A549 (cell line): Measurements from ENCODE around the gene FOXO3. TPM values are rescaled to one million over a fixed set of nuclear protein-coding genes. Genes with fewer than 3 reads are reported as not detected.

Source experiments
- ATAC-seq, 2 experiments: fragments of 200-7000 bp in 1 of 2; fragments of >200 bp in 1 of 2; cut with Nextera tagmentation in 1 of 2; cut with Tn5 transposase in 1 of 2; 3 replicates each; pipeline versions ENCODE4 v1.8.0 to v1.9.1; 2018 to 2020; ENCODE audit warnings: mild to moderate bottlenecking in 1 of 2, moderate library complexity in 1 of 2
- CTCF ChIA-PET: fragments of 300-600 bp; sonication (Branson Sonifier 250); formaldehyde crosslinking; extraction: SDS; loops from one replicate; lab custom pipeline; 2021; ENCODE audit warnings: antibody characterized with exemption, inconsistent platforms; lab: Yijun Ruan, JAX
- POLR2A ChIA-PET: fragments of 350-600 bp; formaldehyde crosslinking; extraction: SDS; loops from one replicate; lab custom pipeline; 2021; ENCODE audit warnings: antibody characterized with exemption, inconsistent platforms; lab: Yijun Ruan, JAX
- DNase-seq, 2 experiments: peaks; one replicate each; pipeline versions ENCODE4 v3.0.0 to v3.0.0-alpha.2; 2011 to 2016; ENCODE audit warnings: low read depth in 1 of 2, low spot score in 1 of 2
- FAIRE-seq: peaks from 2 replicates; lab custom pipeline; 2011; peaks lifted over from hg19 to GRCh38; lab: Jason Lieb, UNC
- H3K27ac ChIP-seq, 2 experiments: fragments of >200 bp; sonication (Bioruptor Twin); formaldehyde crosslinking; 3 replicates each; pipeline ENCODE4 v1.5.1; 2016 to 2017
- H3K4me1 ChIP-seq: fragments of >200 bp; sonication (Bioruptor Twin); formaldehyde crosslinking; 3 replicates; pipeline ENCODE4 v1.6.1; 2016
- H3K4me2 ChIP-seq: fragments of >200 bp; sonication (Bioruptor Twin); formaldehyde crosslinking; 3 replicates; pipeline ENCODE4 v1.6.1; 2016
- H3K4me3 ChIP-seq: fragments of >200 bp; sonication (Bioruptor Twin); formaldehyde crosslinking; 3 replicates; pipeline ENCODE4 v1.5.1; 2016
- H3K9me3 ChIP-seq: fragments of >200 bp; sonication (Bioruptor Twin); formaldehyde crosslinking; 3 replicates; pipeline ENCODE4 v1.6.1; 2016
- CBX2 ChIP-seq: fragments of 200-600 bp; sonication (generic); IDR thresholded peaks from 2 replicates; pipeline ENCODE4 v1.6.1; 2016; ENCODE audit warnings: low read depth, mild to moderate bottlenecking, borderline replicate concordance
- CBX8 ChIP-seq: fragments of 200-600 bp; sonication (generic); IDR thresholded peaks from 2 replicates; pipeline ENCODE4 v1.6.1; 2016
- CEBPB ChIP-seq, 2 experiments: fragments of >200 bp in 1 of 2; sonication (Bioruptor Twin) in 1 of 2; formaldehyde crosslinking in 1 of 2; IDR thresholded peaks; 2 replicates each; pipeline ENCODE4 v1.6.1; 2012 to 2016
- CHD2 ChIP-seq: fragments of 150-350 bp; IDR thresholded peaks from 2 replicates; pipeline ENCODE4 v1.6.1; 2014; ENCODE audit warnings: low read length; ENCODE audit not compliant: partially characterized antibody
- CHD4 ChIP-seq: fragments of 200-600 bp; sonication (generic); IDR thresholded peaks from 2 replicates; pipeline ENCODE4 v1.6.1; 2016; ENCODE audit warnings: antibody characterized with exemption, mild to moderate bottlenecking, borderline replicate concordance
- ESRRA ChIP-seq: fragments of 150-350 bp; IDR thresholded peaks from 2 replicates; pipeline ENCODE4 v1.6.1; 2014; ENCODE audit warnings: mild to moderate bottlenecking, low read length, borderline replicate concordance
- FOSB ChIP-seq: fragments of 250-450 bp; sonication (Bioruptor Pico); IDR thresholded peaks from 2 replicates; pipeline ENCODE4 v1.5.0; 2020; ENCODE audit warnings: mild to moderate bottlenecking, moderate library complexity
- FOSL2 ChIP-seq, 2 experiments: fragments of 450-650 bp in 1 of 2; fragments of >200 bp in 1 of 2; sonication (Bioruptor Twin) in 1 of 2; formaldehyde crosslinking; IDR thresholded peaks; 2 replicates each; pipeline versions ENCODE4 v1.5.0 to v1.6.1; 2016 to 2020; ENCODE audit warnings: mild to moderate bottlenecking in 1 of 2, moderate library complexity in 1 of 2
- FOXS1 ChIP-seq: fragments of 250-450 bp; sonication (Bioruptor Pico); IDR thresholded peaks from 2 replicates; pipeline ENCODE4 v1.5.0; 2020; ENCODE audit warnings: mild to moderate bottlenecking, moderate library complexity
- HDAC2 ChIP-seq: fragments of 200-600 bp; sonication (generic); IDR thresholded peaks from 2 replicates; pipeline ENCODE4 v1.6.1; 2016
- HOXB13 ChIP-seq: fragments of 250-450 bp; sonication (Bioruptor Pico); IDR thresholded peaks from 2 replicates; pipeline ENCODE4 v1.5.0; 2020; ENCODE audit warnings: low read depth, mild to moderate bottlenecking, moderate library complexity
- HOXB5 ChIP-seq: fragments of 250-450 bp; sonication (Bioruptor Pico); IDR thresholded peaks from 2 replicates; pipeline ENCODE4 v1.5.0; 2020; ENCODE audit warnings: mild to moderate bottlenecking, moderate library complexity
- KDM1A ChIP-seq: fragments of 200-600 bp; sonication (generic); IDR thresholded peaks from 2 replicates; pipeline ENCODE4 v1.6.1; 2016; ENCODE audit warnings: low read depth, mild to moderate bottlenecking
- MAFK ChIP-seq: fragments of 450-650 bp; IDR thresholded peaks from 2 replicates; pipeline ENCODE4 v1.6.1; 2014; ENCODE audit not compliant: partially characterized antibody
- MYC ChIP-seq: IDR thresholded peaks from 2 replicates; pipeline ENCODE4 v1.6.1; 2012; ENCODE audit warnings: mild to moderate bottlenecking, inconsistent platforms, low read length, improper control_type of control experiment, borderline replicate concordance
- PHF8 ChIP-seq: fragments of 200-600 bp; sonication (generic); IDR thresholded peaks from 2 replicates; pipeline ENCODE4 v1.6.1; 2016; ENCODE audit warnings: low read depth, mild to moderate bottlenecking, antibody characterized with exemption, moderate library complexity, borderline replicate concordance
- POLR2AphosphoS2 ChIP-seq: conservative IDR thresholded peaks from 2 replicates; pipeline ENCODE4 v1.6.1; 2012; ENCODE audit warnings: low read length, improper control_type of control experiment, inconsistent platforms
- RAD21 ChIP-seq, 2 experiments: fragments of >200 bp in 1 of 2; sonication (Bioruptor Twin) in 1 of 2; formaldehyde crosslinking in 1 of 2; IDR thresholded peaks in 1 of 2; conservative IDR thresholded peaks in 1 of 2; 2 replicates in 1 of 2; 3 replicates in 1 of 2; pipeline ENCODE4 v1.6.1; 2012 to 2018; ENCODE audit warnings: inconsistent platforms in 1 of 2
- RARB ChIP-seq: fragments of 250-450 bp; sonication (Bioruptor Pico); IDR thresholded peaks from 2 replicates; pipeline ENCODE4 v1.8.0; 2021; ENCODE audit warnings: mild to moderate bottlenecking, moderate library complexity
- RNF2 ChIP-seq: fragments of 200-600 bp; sonication (generic); IDR thresholded peaks from 2 replicates; pipeline ENCODE4 v1.6.1; 2016; ENCODE audit warnings: low read depth, mild to moderate bottlenecking, antibody characterized with exemption, moderate library complexity, borderline replicate concordance
- SMC3 ChIP-seq: fragments of >200 bp; sonication (Bioruptor Twin); formaldehyde crosslinking; IDR thresholded peaks from 3 replicates; pipeline ENCODE4 v1.6.1; 2018; ENCODE audit warnings: inconsistent platforms
- SREBF2 ChIP-seq: fragments of 450-650 bp; IDR thresholded peaks from 2 replicates; pipeline ENCODE4 v1.6.1; 2014; ENCODE audit warnings: mild to moderate bottlenecking, moderate library complexity
- TP53 ChIP-seq: fragments of 250-450 bp; sonication (Bioruptor Pico); IDR thresholded peaks from 2 replicates; pipeline ENCODE4 v1.5.0; 2021; ENCODE audit warnings: mild to moderate bottlenecking, moderate library complexity
- ZC3H11A ChIP-seq: fragments of 450-650 bp; IDR thresholded peaks from 2 replicates; pipeline ENCODE4 v1.6.1; 2014; ENCODE audit warnings: antibody characterized with exemption, mild to moderate bottlenecking
- ZSCAN20 ChIP-seq: fragments of 250-450 bp; sonication (Bioruptor Pico); IDR thresholded peaks from 2 replicates; pipeline ENCODE4 v1.8.0; 2022; ENCODE audit warnings: mild to moderate bottlenecking, moderate library complexity
- WGBS: methylation state at CpG from one replicate; pipeline ENCODE4 v1.1.6; 2017; ENCODE audit errors: missing lambda C conversion rate; 5-methylcytosine and 5-hydroxymethylcytosine counted together
- polyA plus RNA-seq, 4 experiments: library from polyadenylated mRNA; depleted of rRNA in 3 of 4; stranded (reverse); fragments of >200 nt; fragmentation: RNase III in 1 of 4; extraction: RNeasy Plus Mini Kit Qiagen cat#74134 plus additional on column Dnase treatment in 1 of 4; gene quantifications; 2 replicates in 3 of 4; 3 replicates in 1 of 4; pipeline ENCODE4 v1.2.3, GENCODE V29; 2011 to 2017
- TF ChIP-seq, protein P1 (sequence below): fragments of 250-450 bp; sonication (Bioruptor Pico); IDR thresholded peaks from 2 replicates; pipeline ENCODE4 v1.5.0; 2020; ENCODE audit warnings: low read depth, mild to moderate bottlenecking, moderate library complexity
- TF ChIP-seq, protein P2 (sequence below): fragments of >200 bp; sonication (Bioruptor Twin); formaldehyde crosslinking; IDR thresholded peaks from 2 replicates; pipeline ENCODE4 v1.6.1; 2016
- TF ChIP-seq, protein P3 (sequence below): fragments of >200 bp; sonication (Bioruptor Twin); formaldehyde crosslinking; IDR thresholded peaks from 3 replicates; pipeline ENCODE4 v1.6.1; 2016
- TF ChIP-seq, protein P4 (sequence below): fragments of 200-600 bp; sonication (generic); IDR thresholded peaks from 2 replicates; pipeline ENCODE4 v1.6.1; 2016; ENCODE audit warnings: antibody characterized with exemption, mild to moderate bottlenecking, moderate library complexity
- TF ChIP-seq, protein P5 (sequence below): IDR thresholded peaks from 2 replicates; pipeline ENCODE4 v1.6.1; 2012; ENCODE audit warnings: low read depth, borderline replicate concordance

FOXO3 gene
- polyA plus RNA-seq, 2 of the 4 experiments (the other 2 are of a cell fraction) = 4.6 to 7.5 TPM

DNA sequence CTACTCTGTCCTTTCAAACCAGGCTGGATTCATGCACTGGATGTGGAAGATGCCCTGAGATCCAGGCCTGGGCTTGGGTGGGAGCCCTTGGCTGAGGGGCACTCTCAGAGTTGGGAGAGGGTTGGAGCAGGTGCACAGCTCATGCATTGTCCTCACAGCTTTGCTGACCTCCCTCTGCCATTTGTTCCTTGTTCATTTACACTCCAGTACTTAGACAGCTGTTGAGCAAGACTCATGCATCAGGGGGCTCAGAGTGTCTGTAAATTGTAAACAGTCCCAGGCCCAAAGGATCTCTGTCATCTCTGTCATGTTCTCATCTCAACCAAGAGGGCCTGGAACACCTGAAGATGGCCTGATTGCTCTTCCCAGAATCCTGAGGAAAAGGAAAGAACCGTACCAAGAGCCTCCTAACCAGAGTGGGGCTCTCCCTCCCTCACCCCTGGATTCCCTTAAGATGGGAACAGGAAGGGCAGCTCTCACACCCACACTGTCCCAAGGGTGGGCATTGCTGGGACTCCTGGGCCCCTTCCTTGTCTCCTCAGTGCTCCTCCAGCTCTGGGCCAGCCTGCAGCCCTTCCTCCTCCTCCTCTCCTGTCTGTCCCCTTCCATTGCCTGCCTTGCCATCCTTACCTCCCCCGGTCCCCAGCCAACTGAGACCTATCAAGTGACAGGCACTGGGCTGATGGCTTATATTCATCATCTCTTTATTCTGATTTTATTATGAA is 132.9 kb downstream of the FOXO3 start:
- no peak overlapping the region for H3K4me2 ChIP-seq
- TF ChIP-seq CEBPB (IDR thresholded peaks at IDR 0.05) (no peak), MYC (no peak), HOXB5 (CRISPR knock-in tag) (no peak), CHD2 (no peak), RAD21 (conservative IDR thresholded peaks at IDR 0.05 in 1 of 2, IDR thresholded peaks at IDR 0.05 in 1 of 2) (no peak), CBX8 (no peak), KDM1A (no peak), RARB (CRISPR knock-in tag) (no peak), FOSL2 (IDR thresholded peaks at IDR 0.05) (no peak), FOSL2 (CRISPR knock-in tag; IDR thresholded peaks at IDR 0.05) (no peak), ESRRA (no peak), MAFK (no peak), FOSB (CRISPR knock-in tag) (no peak), TP53 (CRISPR knock-in tag) (no peak), POLR2AphosphoS2 (no peak), PHF8 (no peak), ZSCAN20 (CRISPR knock-in tag) (no peak), CHD4 (no peak), HOXB13 (CRISPR knock-in tag) (no peak)
- TF ChIP-seq, protein P1, sequence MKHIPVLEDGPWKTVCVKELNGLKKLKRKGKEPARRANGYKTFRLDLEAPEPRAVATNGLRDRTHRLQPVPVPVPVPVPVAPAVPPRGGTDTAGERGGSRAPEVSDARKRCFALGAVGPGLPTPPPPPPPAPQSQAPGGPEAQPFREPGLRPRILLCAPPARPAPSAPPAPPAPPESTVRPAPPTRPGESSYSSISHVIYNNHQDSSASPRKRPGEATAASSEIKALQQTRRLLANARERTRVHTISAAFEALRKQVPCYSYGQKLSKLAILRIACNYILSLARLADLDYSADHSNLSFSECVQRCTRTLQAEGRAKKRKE (CRISPR knock-in tag) = no peak
- TF ChIP-seq, protein P2, sequence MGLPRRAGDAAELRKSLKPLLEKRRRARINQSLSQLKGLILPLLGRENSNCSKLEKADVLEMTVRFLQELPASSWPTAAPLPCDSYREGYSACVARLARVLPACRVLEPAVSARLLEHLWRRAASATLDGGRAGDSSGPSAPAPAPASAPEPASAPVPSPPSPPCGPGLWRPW = no peak
- TF ChIP-seq, all 56 proteins: peak for 0
- no peaks in the 10 kb centered on the region for H3K9me3 ChIP-seq
- ChIA-PET CTCF (no interaction called here), POLR2A (no interaction called here)
- ATAC-seq = no peak
- 92% methylated on average over 2 of the region's 2 CpGs for WGBS
- no peak for FAIRE-seq
- no peak for DNase-seq
- no peak overlapping the region for H3K4me3 ChIP-seq
- H3K4me1 ChIP-seq = peaks cover 11% of the 10 kb centered on the region; the same call in 2 of the 3 replicates
- no peak overlapping the region for H3K27ac ChIP-seq

DNA sequence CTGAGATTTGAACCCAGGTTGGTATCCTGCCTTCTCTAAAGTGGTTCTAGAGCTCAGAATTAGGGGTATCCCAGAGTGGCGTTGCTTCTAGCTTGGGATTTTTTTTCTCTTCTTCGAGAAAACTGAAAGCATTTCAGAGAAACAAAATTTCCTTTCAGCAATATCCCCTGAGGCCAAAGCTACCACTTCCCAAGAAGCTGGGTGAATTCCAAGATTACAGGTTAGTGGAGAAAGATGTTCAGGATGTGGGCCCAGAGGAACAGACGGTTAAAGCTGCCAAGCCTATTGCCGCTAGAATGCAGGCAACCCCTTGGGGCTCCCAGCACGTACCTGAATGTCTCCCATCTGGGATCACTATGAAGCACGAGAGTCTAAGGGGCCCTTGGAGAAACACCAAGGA is 134.1 kb downstream of the FOXO3 start:
- POLR2A ChIA-PET = no interaction called here
- H3K27ac ChIP-seq = no peak overlapping the region
- CTCF ChIA-PET = no interaction called here
- DNase-seq (no peak), FAIRE-seq (no peak), ATAC-seq (no peak)
- H3K4me1 ChIP-seq = no peaks in the 10 kb centered on the region
- H3K9me3 ChIP-seq = no peaks in the 10 kb centered on the region
- H3K4me2 ChIP-seq = no peak overlapping the region
- 88% methylated on average over 6 of the region's 6 CpGs for WGBS
- H3K4me3 ChIP-seq = no peak overlapping the region
- no peak for TF ChIP-seq FOXS1 (CRISPR knock-in tag)
- TF ChIP-seq RNF2 = no peak
- no peak for TF ChIP-seq HDAC2
- no peak for TF ChIP-seq CBX8
- TF ChIP-seq, protein P3, sequence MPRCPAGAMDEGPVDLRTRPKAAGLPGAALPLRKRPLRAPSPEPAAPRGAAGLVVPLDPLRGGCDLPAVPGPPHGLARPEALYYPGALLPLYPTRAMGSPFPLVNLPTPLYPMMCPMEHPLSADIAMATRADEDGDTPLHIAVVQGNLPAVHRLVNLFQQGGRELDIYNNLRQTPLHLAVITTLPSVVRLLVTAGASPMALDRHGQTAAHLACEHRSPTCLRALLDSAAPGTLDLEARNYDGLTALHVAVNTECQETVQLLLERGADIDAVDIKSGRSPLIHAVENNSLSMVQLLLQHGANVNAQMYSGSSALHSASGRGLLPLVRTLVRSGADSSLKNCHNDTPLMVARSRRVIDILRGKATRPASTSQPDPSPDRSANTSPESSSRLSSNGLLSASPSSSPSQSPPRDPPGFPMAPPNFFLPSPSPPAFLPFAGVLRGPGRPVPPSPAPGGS = no peak
- TF ChIP-seq, protein P4, sequence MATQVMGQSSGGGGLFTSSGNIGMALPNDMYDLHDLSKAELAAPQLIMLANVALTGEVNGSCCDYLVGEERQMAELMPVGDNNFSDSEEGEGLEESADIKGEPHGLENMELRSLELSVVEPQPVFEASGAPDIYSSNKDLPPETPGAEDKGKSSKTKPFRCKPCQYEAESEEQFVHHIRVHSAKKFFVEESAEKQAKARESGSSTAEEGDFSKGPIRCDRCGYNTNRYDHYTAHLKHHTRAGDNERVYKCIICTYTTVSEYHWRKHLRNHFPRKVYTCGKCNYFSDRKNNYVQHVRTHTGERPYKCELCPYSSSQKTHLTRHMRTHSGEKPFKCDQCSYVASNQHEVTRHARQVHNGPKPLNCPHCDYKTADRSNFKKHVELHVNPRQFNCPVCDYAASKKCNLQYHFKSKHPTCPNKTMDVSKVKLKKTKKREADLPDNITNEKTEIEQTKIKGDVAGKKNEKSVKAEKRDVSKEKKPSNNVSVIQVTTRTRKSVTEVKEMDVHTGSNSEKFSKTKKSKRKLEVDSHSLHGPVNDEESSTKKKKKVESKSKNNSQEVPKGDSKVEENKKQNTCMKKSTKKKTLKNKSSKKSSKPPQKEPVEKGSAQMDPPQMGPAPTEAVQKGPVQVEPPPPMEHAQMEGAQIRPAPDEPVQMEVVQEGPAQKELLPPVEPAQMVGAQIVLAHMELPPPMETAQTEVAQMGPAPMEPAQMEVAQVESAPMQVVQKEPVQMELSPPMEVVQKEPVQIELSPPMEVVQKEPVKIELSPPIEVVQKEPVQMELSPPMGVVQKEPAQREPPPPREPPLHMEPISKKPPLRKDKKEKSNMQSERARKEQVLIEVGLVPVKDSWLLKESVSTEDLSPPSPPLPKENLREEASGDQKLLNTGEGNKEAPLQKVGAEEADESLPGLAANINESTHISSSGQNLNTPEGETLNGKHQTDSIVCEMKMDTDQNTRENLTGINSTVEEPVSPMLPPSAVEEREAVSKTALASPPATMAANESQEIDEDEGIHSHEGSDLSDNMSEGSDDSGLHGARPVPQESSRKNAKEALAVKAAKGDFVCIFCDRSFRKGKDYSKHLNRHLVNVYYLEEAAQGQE = no peak
- TF ChIP-seq ZC3H11A = no peak
- TF ChIP-seq, protein P5, sequence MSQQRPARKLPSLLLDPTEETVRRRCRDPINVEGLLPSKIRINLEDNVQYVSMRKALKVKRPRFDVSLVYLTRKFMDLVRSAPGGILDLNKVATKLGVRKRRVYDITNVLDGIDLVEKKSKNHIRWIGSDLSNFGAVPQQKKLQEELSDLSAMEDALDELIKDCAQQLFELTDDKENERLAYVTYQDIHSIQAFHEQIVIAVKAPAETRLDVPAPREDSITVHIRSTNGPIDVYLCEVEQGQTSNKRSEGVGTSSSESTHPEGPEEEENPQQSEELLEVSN = no peak
- TF ChIP-seq CHD4 = no peak
- TF ChIP-seq CBX2 = no peak
- TF ChIP-seq SREBF2 = no peak
- TF ChIP-seq POLR2AphosphoS2 = no peak
- no peak for TF ChIP-seq SMC3
